GM23248 (cell line): ENCODE data around the gene KCNT1. TPM values are rescaled to one million over a fixed set of nuclear protein-coding genes. Genes with fewer than 3 reads are reported as not detected.

Experiments
- DNase-seq: peaks from one replicate; pipeline ENCODE4 v3.0.0-alpha.2; 2015
- H2AFZ ChIP-seq: fragments of 200-600 bp; sonication (generic); 2 replicates; pipeline ENCODE4 v1.6.1; 2016; ENCODE audit warnings: antibody characterized with exemption
- H3F3A ChIP-seq: fragments of 200-600 bp; sonication (generic); 2 replicates; pipeline ENCODE4 v1.6.1; 2016; ENCODE audit warnings: mild to moderate bottlenecking, antibody characterized with exemption, mixed run types; ENCODE audit not compliant: insufficient read depth
- H3K27ac ChIP-seq: fragments of 200-600 bp; sonication (generic); 2 replicates; pipeline ENCODE4 v1.5.1; 2016; ENCODE audit warnings: mild to moderate bottlenecking
- H3K27me3 ChIP-seq: fragments of 200-600 bp; sonication (generic); replicated peaks from 2 replicates; pipeline ENCODE4 v1.6.1; 2016; ENCODE audit warnings: mild to moderate bottlenecking; ENCODE audit not compliant: insufficient read depth
- H3K36me3 ChIP-seq: fragments of 200-600 bp; sonication (generic); 2 replicates; pipeline ENCODE4 v1.6.1; 2016; ENCODE audit warnings: low read depth, mild to moderate bottlenecking
- H3K4me1 ChIP-seq: fragments of 200-600 bp; sonication (generic); 2 replicates; pipeline ENCODE4 v1.6.1; 2016; ENCODE audit warnings: mild to moderate bottlenecking; ENCODE audit not compliant: insufficient read depth
- H3K4me2 ChIP-seq: fragments of 200-600 bp; sonication (generic); one replicate; pipeline ENCODE4 v1.6.1; 2016; ENCODE audit warnings: mild to moderate bottlenecking; ENCODE audit not compliant: unreplicated experiment
- H3K4me3 ChIP-seq: fragments of 200-600 bp; sonication (generic); 2 replicates; pipeline ENCODE4 v1.5.1; 2016; ENCODE audit warnings: mild to moderate bottlenecking
- H3K79me2 ChIP-seq: fragments of 200-600 bp; sonication (generic); 2 replicates; pipeline ENCODE4 v1.6.1; 2016; ENCODE audit warnings: mild to moderate bottlenecking; ENCODE audit not compliant: insufficient read depth
- H3K9ac ChIP-seq: fragments of 200-600 bp; sonication (generic); 2 replicates; pipeline ENCODE4 v1.6.1; 2016; ENCODE audit warnings: mild to moderate bottlenecking
- H3K9me2 ChIP-seq: fragments of 200-600 bp; sonication (generic); 2 replicates; pipeline ENCODE4 v1.6.1; 2016; ENCODE audit warnings: mixed run types, mild to moderate bottlenecking, moderate library complexity; ENCODE audit not compliant: insufficient read depth
- H3K9me3 ChIP-seq: fragments of 200-600 bp; sonication (generic); one replicate; pipeline ENCODE4 v1.6.1; 2017; ENCODE audit warnings: low read depth
- H4K20me1 ChIP-seq: fragments of 200-600 bp; sonication (generic); 2 replicates; pipeline ENCODE4 v1.6.0; 2016; ENCODE audit not compliant: insufficient read depth
- EZH2 ChIP-seq: fragments of 200-600 bp; sonication (generic); IDR thresholded peaks from 2 replicates; pipeline ENCODE4 v1.6.1; 2018; ENCODE audit warnings: antibody characterized with exemption, mild to moderate bottlenecking; ENCODE audit not compliant: insufficient read depth, poor library complexity, severe bottlenecking
- EZH2phosphoT487 ChIP-seq: fragments of 200-600 bp; sonication (generic); IDR thresholded peaks from 2 replicates; pipeline ENCODE4 v1.6.1; 2018; ENCODE audit warnings: antibody characterized with exemption, moderate library complexity, mild to moderate bottlenecking, low read depth; ENCODE audit not compliant: insufficient read depth
- WGBS, 2 experiments: methylation state at CpG; one replicate each; pipeline ENCODE4 v1.1.6; 2015 to 2017; ENCODE audit warnings: low lambda C conversion rate in 2 of 2, low coverage in 1 of 2; ENCODE audit errors: missing lambda C conversion rate in 2 of 2; 5-methylcytosine and 5-hydroxymethylcytosine counted together
- in situ Hi-C: fragments of 300-500 bp; cut with MboI; formaldehyde crosslinking; loops from 2 replicates; pipeline ENCODE4 v1.15.0; 2020
- polyA plus RNA-seq: library from polyadenylated mRNA; unstranded; fragments of >200 nt; fragmentation: Nextera tagmentation; extraction: Ambion mirVana; gene quantifications from 2 replicates; pipeline ENCODE4 v1.2.1, GENCODE V29; 2016
- total RNA-seq: library from RNA; depleted of rRNA; stranded (reverse); fragments of >200 nt; shearing (Covaris generic); gene quantifications from 2 replicates; pipeline ENCODE4 v1.2.3, GENCODE V29; 2014; rRNA removed

Gene KCNT1
- total RNA-seq (not detected in 2 replicates), polyA plus RNA-seq (not detected in 2 replicates)

- H3F3A ChIP-seq = no peaks in the 10 kb centered on the region
- no peak for TF ChIP-seq EZH2
- TF ChIP-seq EZH2phosphoT487 = no peak
- no peaks in the 10 kb centered on the region for H3K4me1 ChIP-seq
- no peaks in the 10 kb centered on the region for H3K9me2 ChIP-seq
- no peak within 1 kb of the TSS for H3K27ac ChIP-seq
- H3K79me2 ChIP-seq = no peaks in the 10 kb centered on the region
- no peaks in the 10 kb centered on the region for H4K20me1 ChIP-seq
- peaks cover 12% of the 10 kb centered on the region; the same call in 1 of the 2 replicates for H3K27me3 ChIP-seq
- DNase-seq = peak; percentile 69
- H3K4me3 ChIP-seq = no peak within 1 kb of the TSS
- in situ Hi-C loops = no loop called here
- H3K36me3 ChIP-seq = no peaks in the 10 kb centered on the region
- H3K4me2 ChIP-seq = peak within 1 kb of the TSS; percentile 49
- H3K9ac ChIP-seq = no peak within 1 kb of the TSS
- 15% methylated on average over 44 to 66 of the region's 66 CpGs for WGBS, 2 experiments
- no peaks in the 10 kb centered on the region for H3K9me3 ChIP-seq
- H2AFZ ChIP-seq = no peak within 1 kb of the TSS
Measured at GRCh38 chr9:135701959-135702721, at the start of gene KCNT1. KCNT1 (plus strand) TSS chr9:135702185; CDS start chr9:135702259, 74 bp downstream.

GRCh38 chr9:135655317-135655716 is 46.7 kb upstream of the KCNT1 start:
- no peaks in the 10 kb centered on the region for H3K79me2 ChIP-seq
- in situ Hi-C loops = no loop called here
- TF ChIP-seq EZH2phosphoT487 (no peak), EZH2 (no peak)
- no peak overlapping the region for H3K4me2 ChIP-seq
- no peak overlapping the region for H3K9ac ChIP-seq
- no peaks in the 10 kb centered on the region for H4K20me1 ChIP-seq
- H2AFZ ChIP-seq = no peak overlapping the region
- no peak overlapping the region for H3K27ac ChIP-seq
- no peak for DNase-seq
- no peaks in the 10 kb centered on the region for H3K9me3 ChIP-seq
- H3K27me3 ChIP-seq = peaks cover 21% of the 10 kb centered on the region
- H3K4me3 ChIP-seq = no peak overlapping the region
- WGBS, 2 experiments = 36 to 43% methylated on average over 6 to 8 of the region's 8 CpGs
- H3K9me2 ChIP-seq = no peaks in the 10 kb centered on the region
- H3K4me1 ChIP-seq = no peaks in the 10 kb centered on the region
- H3K36me3 ChIP-seq = no peaks in the 10 kb centered on the region
- H3F3A ChIP-seq = no peaks in the 10 kb centered on the region

GRCh38 chr9:135657416-135657815 is 44.6 kb upstream of the KCNT1 start:
- in situ Hi-C loops = no loop called here
- H3K9me2 ChIP-seq = no peaks in the 10 kb centered on the region
- DNase-seq = no peak
- H3K36me3 ChIP-seq = no peaks in the 10 kb centered on the region
- H3K79me2 ChIP-seq = no peaks in the 10 kb centered on the region
- H3K9me3 ChIP-seq = no peaks in the 10 kb centered on the region
- H3K4me1 ChIP-seq = no peaks in the 10 kb centered on the region
- no peak overlapping the region for H3K27ac ChIP-seq
- H3K27me3 ChIP-seq = peaks cover 21% of the 10 kb centered on the region
- no peak overlapping the region for H2AFZ ChIP-seq
- WGBS, 2 experiments = 45 to 48% methylated on average over 15 of the region's 15 CpGs
- no peak overlapping the region for H3K4me2 ChIP-seq
- H3F3A ChIP-seq = no peaks in the 10 kb centered on the region
- H3K4me3 ChIP-seq = no peak overlapping the region
- no peaks in the 10 kb centered on the region for H4K20me1 ChIP-seq
- H3K9ac ChIP-seq = no peak overlapping the region
- TF ChIP-seq EZH2phosphoT487 = no peak
- TF ChIP-seq EZH2 = no peak

GRCh38 chr9:135659252-135659651 is 42.7 kb upstream of the KCNT1 start:
- Histone ChIP-seq H2AFZ (no peak overlapping the region), H3K4me1 (no peaks in the 10 kb centered on the region), H3K27ac (no peak overlapping the region), H3K36me3 (no peaks in the 10 kb centered on the region), H3K9me2 (no peaks in the 10 kb centered on the region), H3K27me3 (peaks cover 14% of the 10 kb centered on the region), H3K79me2 (no peaks in the 10 kb centered on the region), H3K9ac (no peak overlapping the region), H3K4me3 (no peak overlapping the region), H4K20me1 (no peaks in the 10 kb centered on the region), H3K9me3 (no peaks in the 10 kb centered on the region), H3F3A (no peaks in the 10 kb centered on the region), H3K4me2 (no peak overlapping the region)
- in situ Hi-C loops = no loop called here
- WGBS, 2 experiments = 66% methylated on average over 13 of the region's 13 CpGs
- TF ChIP-seq EZH2 (no peak), EZH2phosphoT487 (no peak)
- DNase-seq = no peak
